ENCODE results near the gene MOAP1. TPM values are rescaled to one million over a fixed set of nuclear protein-coding genes. Genes with fewer than 3 reads are reported as not detected.

Gene MOAP1
- total RNA-seq, 1 experiment from 2014 or later, result 32.4 TPM

- H3K27me3 ChIP-seq (replicated peaks; ENCODE audit: insufficient read depth, low read depth, low read length, poor library complexity), result no peaks in the 10 kb centered on the region
- peaks cover 26% of the 10 kb centered on the region for H3K36me3 ChIP-seq (ENCODE audit: insufficient read depth, low read length, poor library complexity, severe bottlenecking)
- intact Hi-C loops (cut with micrococcal nuclease; ENCODE audit: unreplicated experiment), result no loop called here
- H3K27ac ChIP-seq (ENCODE audit: low read depth, low read length, poor library complexity, severe bottlenecking), result peak overlapping the region; percentile 45
- no peaks in the 10 kb centered on the region for H3K9me3 ChIP-seq (ENCODE audit: low read depth, low read length, poor library complexity, severe bottlenecking)
- peak; percentile 25 for DNase-seq (ENCODE audit: low spot score)
- BruUV-seq (replicated peaks), result TSS peak; percentile 59
- TF ChIP-seq EZH2 (IDR thresholded peaks at IDR 0.05; ENCODE audit: borderline replicate concordance, low read depth, low read length, poor library complexity, severe bottlenecking) (no peak), CTCF (conservative IDR thresholded peaks at IDR 0.05; ENCODE audit: low read depth, low read length) (no peak)
- peaks cover 10% of the 10 kb centered on the region for H3K4me1 ChIP-seq (ENCODE audit: insufficient read depth, low read length, poor library complexity, severe bottlenecking)
- H3K4me3 ChIP-seq (ENCODE audit: low read depth, low read length, poor library complexity, severe bottlenecking), result peak overlapping the region; percentile 100
- POLR2A ChIA-PET (ENCODE audit: low non-redundant PET), result no interaction called here
- CTCF ChIA-PET, result interaction anchor here (0.6 kb wide), 1 partner anchor 73 kb away, joined by 3 read pairs; no protein-coding TSS in a partner anchor
These were observed 1.8 kb upstream of the MOAP1 start for GRCh38 chr14:93186466-93186865.

GRCh38 chr14:93185349-93185720, 638 bp upstream of the MOAP1 start:
- intact Hi-C loops (cut with micrococcal nuclease; ENCODE audit: unreplicated experiment), result no loop called here
- Histone ChIP-seq H3K27ac (ENCODE audit: low read depth, low read length, poor library complexity, severe bottlenecking) (peak overlapping the region; percentile 98), H3K9me3 (ENCODE audit: low read depth, low read length, poor library complexity, severe bottlenecking) (no peaks in the 10 kb centered on the region), H3K36me3 (ENCODE audit: insufficient read depth, low read length, poor library complexity, severe bottlenecking) (peaks cover 26% of the 10 kb centered on the region), H3K27me3 (replicated peaks; ENCODE audit: insufficient read depth, low read depth, low read length, poor library complexity) (no peaks in the 10 kb centered on the region), H3K4me1 (ENCODE audit: insufficient read depth, low read length, poor library complexity, severe bottlenecking) (peaks cover 10% of the 10 kb centered on the region), H3K4me3 (ENCODE audit: low read depth, low read length, poor library complexity, severe bottlenecking) (peak overlapping the region; percentile 100)
- BruUV-seq (replicated peaks), result no TSS peak
- no peak for DNase-seq (ENCODE audit: low spot score)
- ChIA-PET CTCF (interaction anchor here (1.9 kb wide), 1 partner anchor 70 kb away, joined by 6 read pairs; the partner anchor contains the start of gene ITPK1), POLR2A (ENCODE audit: low non-redundant PET) (interaction anchor here (0.6 kb wide), 1 partner anchor 346 kb away, joined by 5 read pairs; no protein-coding TSS in a partner anchor)
- TF ChIP-seq CTCF (conservative IDR thresholded peaks at IDR 0.05; ENCODE audit: low read depth, low read length) (no peak), EZH2 (IDR thresholded peaks at IDR 0.05; ENCODE audit: borderline replicate concordance, low read depth, low read length, poor library complexity, severe bottlenecking) (no peak)

GRCh38 chr14:93183596-93184317, 940 bp downstream of the MOAP1 start:
- no peaks in the 10 kb centered on the region for H3K9me3 ChIP-seq (ENCODE audit: low read depth, low read length, poor library complexity, severe bottlenecking)
- H3K4me1 ChIP-seq (ENCODE audit: insufficient read depth, low read length, poor library complexity, severe bottlenecking), result peaks cover 10% of the 10 kb centered on the region
- H3K4me3 ChIP-seq (ENCODE audit: low read depth, low read length, poor library complexity, severe bottlenecking), result peak overlapping the region; percentile 100
- TF ChIP-seq EZH2 (IDR thresholded peaks at IDR 0.05; ENCODE audit: borderline replicate concordance, low read depth, low read length, poor library complexity, severe bottlenecking) (no peak), CTCF (conservative IDR thresholded peaks at IDR 0.05; ENCODE audit: low read depth, low read length) (no peak)
- peak overlapping the region; percentile 98 for H3K27ac ChIP-seq (ENCODE audit: low read depth, low read length, poor library complexity, severe bottlenecking)
- intact Hi-C loops (cut with micrococcal nuclease; ENCODE audit: unreplicated experiment), result no loop called here
- H3K36me3 ChIP-seq (ENCODE audit: insufficient read depth, low read length, poor library complexity, severe bottlenecking), result peaks cover 18% of the 10 kb centered on the region
- TSS peak; percentile 71 for BruUV-seq (replicated peaks)
- CTCF ChIA-PET, result interaction anchor here (1.0 to 1.9 kb wide), 2 partner anchors 35 to 68 kb away, joined by 5 to 6 read pairs; partner anchors contain the start of gene ITPK1
- DNase-seq (ENCODE audit: low spot score), result no peak
- POLR2A ChIA-PET (ENCODE audit: low non-redundant PET), result interaction anchor here (0.6 kb wide), 1 partner anchor 15 kb away, joined by 3 read pairs; no protein-coding TSS in a partner anchor
- H3K27me3 ChIP-seq (replicated peaks; ENCODE audit: insufficient read depth, low read depth, low read length, poor library complexity), result no peaks in the 10 kb centered on the region
